Common myeloid progenitor, CD34-positive (primary cell): ENCODE measurements around the gene C3orf33.
A peak's percentile ranks its signal among the peaks of the same experiment; 100 is the strongest.

Source experiments
- CTCF ChIA-PET: fragments of 350-600 bp; sonication (Branson Sonifier 250); formaldehyde crosslinking; loops from one replicate; lab custom pipeline; 2021; ENCODE audit warnings: antibody characterized with exemption; lab: Charles Lee
- POLR2A ChIA-PET: fragments of 350-600 bp; sonication (Branson Sonifier 250); formaldehyde crosslinking; loops from one replicate; lab custom pipeline; 2021; ENCODE audit warnings: antibody characterized with exemption; lab: Charles Lee
- DNase-seq, 3 donors: peaks; one replicate each; pipeline versions ENCODE4 v3.0.0 to v3.0.0-alpha.2; 2013
- H3K27ac ChIP-seq, 2 experiments: 1 replicate in 1 of 2; 2 replicates in 1 of 2; pipeline ENCODE4 v1.7.0; 2013; ENCODE audit warnings: inconsistent platforms in 2 of 2, low read length in 2 of 2, mild to moderate bottlenecking in 2 of 2, low read depth in 1 of 2, moderate library complexity in 1 of 2; ENCODE audit not compliant: severe bottlenecking in 2 of 2, insufficient read depth in 1 of 2, poor library complexity in 1 of 2
- H3K27me3 ChIP-seq, 5 experiments: replicated peaks in 2 of 5; 1 replicate in 3 of 5; 2 replicates in 2 of 5; pipeline versions ENCODE4 v1.6.1 to v1.7.0; 2013; ENCODE audit warnings: low read length in 4 of 5, mild to moderate bottlenecking in 2 of 5, moderate library complexity in 2 of 5, inconsistent platforms in 1 of 5; ENCODE audit not compliant: insufficient read depth in 5 of 5, control insufficient read depth in 4 of 5
- H3K36me3 ChIP-seq, 4 experiments: 1 replicate in 2 of 4; 2 replicates in 2 of 4; pipeline versions ENCODE4 v1.6.1 to v1.7.0; 2013; ENCODE audit warnings: low read length in 3 of 4, control low read depth in 1 of 4, mild to moderate bottlenecking in 1 of 4; ENCODE audit not compliant: control insufficient read depth in 4 of 4, insufficient read depth in 4 of 4
- H3K4me1 ChIP-seq, 4 experiments: 1 replicate in 3 of 4; 2 replicates in 1 of 4; pipeline versions ENCODE4 v1.6.1 to v1.7.1; 2013; ENCODE audit warnings: low read length in 3 of 4, mild to moderate bottlenecking in 3 of 4, control low read depth in 1 of 4, inconsistent platforms in 1 of 4, moderate library complexity in 1 of 4; ENCODE audit not compliant: control insufficient read depth in 4 of 4, insufficient read depth in 4 of 4; ENCODE audit errors: control extremely low read depth in 1 of 4
- H3K4me3 ChIP-seq, 7 experiments: 1 replicate in 4 of 7; 2 replicates in 3 of 7; pipeline versions ENCODE4 v1.5.1 to v1.7.0; 2013; ENCODE audit warnings: mild to moderate bottlenecking in 7 of 7, low read length in 6 of 7, moderate library complexity in 6 of 7, inconsistent platforms in 2 of 7, low read depth in 2 of 7, control low read depth in 1 of 7; ENCODE audit not compliant: insufficient read depth in 4 of 7, control insufficient read depth in 1 of 7; ENCODE audit errors: extremely low read depth in 1 of 7
- H3K9me3 ChIP-seq, 5 experiments: 1 replicate in 4 of 5; 2 replicates in 1 of 5; pipeline versions ENCODE4 v1.6.1 to v1.7.1; 2013; ENCODE audit warnings: low read length in 4 of 5, mild to moderate bottlenecking in 2 of 5, inconsistent platforms in 1 of 5, low read depth in 1 of 5, moderate library complexity in 1 of 5; ENCODE audit not compliant: control insufficient read depth in 4 of 5, insufficient read depth in 2 of 5; ENCODE audit errors: control extremely low read depth in 1 of 5
- WGBS: methylation state at CpG from one replicate; pipeline ENCODE4 v1.1.5; 2013; ENCODE audit not compliant: insufficient coverage; 5-methylcytosine and 5-hydroxymethylcytosine counted together

The C3orf33 gene

GRCh38 chr3:155809181-155809580 lies 3.1 kb upstream of the C3orf33 start:
- Histone ChIP-seq H3K4me1 (peaks cover 0 to 11% (median 5%) of the 10 kb centered on the region in 4 experiments), H3K4me3 (no peak overlapping the region), H3K27me3 (no peaks in the 10 kb centered on the region), H3K36me3 (no peaks in the 10 kb centered on the region), H3K9me3 (no peaks in the 10 kb centered on the region), H3K27ac (no peak overlapping the region)
- POLR2A ChIA-PET = no interaction called here
- CTCF ChIA-PET = no interaction called here
- no peak for DNase-seq

- 100% methylated on average over 2 of the region's 2 CpGs for WGBS
- Histone ChIP-seq H3K27me3 (no peaks in the 10 kb centered on the region), H3K36me3 (no peaks in the 10 kb centered on the region), H3K4me3 (no peak overlapping the region), H3K27ac (no peak overlapping the region), H3K9me3 (no peaks in the 10 kb centered on the region), H3K4me1 (peaks cover 0 to 11% (median 5%) of the 10 kb centered on the region in 4 experiments)
- DNase-seq = no peak
- ChIA-PET POLR2A (no interaction called here), CTCF (interaction anchor here (0.6 kb wide), 1 partner anchor 236 kb away, joined by 3 read pairs; no protein-coding TSS in a partner anchor)
Observed at GRCh38 chr3:155807823-155808222, 1.7 kb upstream of the C3orf33 start.

- peak in 1 of 3 donors; percentile 62 for DNase-seq
- peak overlapping the region; percentile 46 to 79 for H3K27ac ChIP-seq
- WGBS = 51% methylated on average over 5 of the region's 15 CpGs
Observed at GRCh38 chr3:155805204-155805801, 775 bp downstream of the C3orf33 start.

GRCh38 chr3:155804323-155804722 lies 1.8 kb downstream of the C3orf33 start:
- DNase-seq = no peak
- POLR2A ChIA-PET = no interaction called here
- Histone ChIP-seq H3K36me3 (peaks cover 0 to 7% (median 2%) of the 10 kb centered on the region in 4 experiments), H3K4me3 (no peak overlapping the region), H3K27ac (no peak overlapping the region), H3K27me3 (no peaks in the 10 kb centered on the region), H3K4me1 (peaks cover 0 to 11% (median 5%) of the 10 kb centered on the region in 4 experiments), H3K9me3 (no peaks in the 10 kb centered on the region)
- CTCF ChIA-PET = no interaction called here

More at GRCh38 chr3:155805204-155805801, 775 bp downstream of the C3orf33 start:
- H3K4me1 ChIP-seq = peaks cover 0 to 11% (median 5%) of the 10 kb centered on the region in 4 experiments
- H3K27me3 ChIP-seq = no peaks in the 10 kb centered on the region
- POLR2A ChIA-PET = interaction anchor here (0.6 to 1.6 kb wide), 3 partner anchors 14 to 65 kb away, joined by 3 to 8 read pairs (median 3); partner anchors contain the start of gene SLC33A1
- CTCF ChIA-PET = interaction anchor here (0.9 to 2.6 kb wide), 23 partner anchors 8 to 467 kb away, joined by 3 to 17 read pairs (median 5); no protein-coding TSS in a partner anchor
- H3K4me3 ChIP-seq = peak overlapping the region; percentile 58 to 83 (median 75)
- H3K36me3 ChIP-seq = peaks cover 0 to 3% (median 0%) of the 10 kb centered on the region in 4 experiments
- no peaks in the 10 kb centered on the region for H3K9me3 ChIP-seq

GRCh38 chr3:155792532-155792931 lies 13.5 kb downstream of the C3orf33 start:
- POLR2A ChIA-PET = no interaction called here
- Histone ChIP-seq H3K4me3 (no peak overlapping the region), H3K36me3 (peaks cover 0 to 26% (median 8%) of the 10 kb centered on the region in 4 experiments), H3K4me1 (peaks cover 0 to 3% (median 0%) of the 10 kb centered on the region in 4 experiments), H3K27ac (no peak overlapping the region), H3K9me3 (peaks cover 0 to 8% (median 5%) of the 10 kb centered on the region in 5 experiments), H3K27me3 (no peaks in the 10 kb centered on the region)
- no peak for DNase-seq
- no CpG with 5 or more reads among the region's 1 CpG for WGBS
- CTCF ChIA-PET = interaction anchor here (3.4 kb wide), 1 partner anchor 14 kb away, joined by 17 read pairs; the partner anchor contains the start of gene C3orf33

- Histone ChIP-seq H3K4me3 (no peak overlapping the region), H3K27me3 (no peaks in the 10 kb centered on the region), H3K36me3 (peaks cover 0 to 17% (median 8%) of the 10 kb centered on the region in 4 experiments), H3K9me3 (peaks cover 0 to 5% (median 4%) of the 10 kb centered on the region in 5 experiments), H3K4me1 (peaks cover 0 to 3% (median 0%) of the 10 kb centered on the region in 4 experiments), H3K27ac (no peak overlapping the region)
- DNase-seq = peak in 2 of 3 donors; percentile 43 to 52
- ChIA-PET CTCF (interaction anchor here (3.4 kb wide), 1 partner anchor 15 kb away, joined by 17 read pairs; the partner anchor contains the start of gene C3orf33), POLR2A (interaction anchor here (0.9 kb wide), 1 partner anchor 14 kb away, joined by 3 read pairs; no protein-coding TSS in a partner anchor)
- no CpG with 5 or more reads among the region's 2 CpGs for whole genome bisulfite sequencing
Observed at GRCh38 chr3:155791190-155791589, 14.9 kb downstream of the C3orf33 start.
